ENCODE results near the gene IGDCC3.
A peak's percentile ranks its signal among the peaks of the same experiment; 100 is the strongest.

The IGDCC3 gene

GRCh38 chr15:65388306-65389080 is 10.7 kb upstream of the IGDCC3 start:
- DNase-seq (ENCODE audit: low spot score), result no peak

- DNase-seq (ENCODE audit: low spot score), result no peak
Measured at GRCh38 chr15:65386886-65387285, 9.1 kb upstream of the IGDCC3 start.

GRCh38 chr15:65386376-65386775 is 8.6 kb upstream of the IGDCC3 start:
- DNase-seq (ENCODE audit: low spot score), result no peak

DNA sequence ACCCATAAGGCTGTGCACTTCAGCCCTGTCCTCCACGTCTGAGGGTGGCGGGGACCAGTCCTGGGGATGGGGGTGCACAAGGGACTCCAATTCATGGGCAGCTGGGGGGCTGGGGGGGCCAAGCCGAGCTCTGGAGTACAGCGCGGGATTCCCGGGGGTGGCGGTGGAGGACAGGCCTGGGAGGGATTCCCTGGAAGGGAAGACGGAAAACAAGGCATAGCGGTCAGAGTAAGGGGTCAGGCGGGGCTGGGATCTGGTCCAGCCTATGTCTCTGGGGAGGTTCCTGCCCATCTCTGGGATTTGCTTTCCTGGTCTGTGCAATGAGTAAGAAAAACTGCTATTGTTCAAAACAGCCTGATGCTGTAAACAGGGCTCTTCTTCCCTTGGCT is 8.1 kb upstream of the IGDCC3 start:
- no peak for DNase-seq (ENCODE audit: low spot score)

- peak; percentile 97 for DNase-seq (ENCODE audit: low spot score)
Measured at GRCh38 chr15:65384895-65385869, 7.4 kb upstream of the IGDCC3 start.

DNA sequence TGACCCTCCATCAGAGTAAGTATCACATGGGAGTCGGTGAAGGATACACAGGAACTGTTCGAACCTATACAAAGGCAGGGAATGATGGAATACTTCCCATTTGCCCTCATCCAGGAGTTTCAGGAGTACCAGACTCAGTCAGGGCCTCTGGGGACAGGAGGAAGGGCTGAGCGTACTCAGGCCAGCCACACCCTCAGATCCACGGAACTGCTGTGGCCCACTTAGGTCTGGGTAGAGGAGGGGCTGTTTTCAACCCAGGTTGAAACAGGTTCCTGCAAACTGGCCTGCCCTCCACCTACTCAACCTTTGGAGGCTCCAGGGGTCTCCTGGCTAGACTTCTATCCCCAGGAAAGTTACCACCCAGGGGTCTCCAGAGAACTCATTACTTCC is 6.7 kb upstream of the IGDCC3 start:
- no peak for DNase-seq (ENCODE audit: low spot score)

DNA sequence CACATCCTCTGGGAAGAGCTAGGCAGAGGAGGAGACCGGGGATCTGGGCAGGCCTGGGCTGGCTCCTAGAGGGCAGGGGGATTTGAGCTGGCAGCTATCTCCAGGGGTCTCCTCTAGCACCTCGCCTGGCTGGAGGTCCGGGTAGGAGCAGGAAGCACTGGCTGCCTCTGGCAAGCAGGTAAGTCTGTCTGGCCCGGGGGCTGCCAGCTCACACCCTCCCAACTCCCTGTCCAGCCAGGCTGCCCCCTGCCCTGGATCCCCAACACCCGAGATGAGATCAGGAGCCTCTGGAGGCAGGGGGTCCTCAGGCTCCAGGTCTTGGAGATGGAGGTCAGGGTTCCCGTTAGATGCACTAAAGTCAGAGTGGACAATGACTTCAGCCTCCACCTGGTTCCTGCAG is 6.2 kb upstream of the IGDCC3 start:
- DNase-seq (ENCODE audit: low spot score), result no peak

GRCh38 chr15:65383456-65383855 is 5.7 kb upstream of the IGDCC3 start:
- DNase-seq (ENCODE audit: low spot score), result no peak

DNA sequence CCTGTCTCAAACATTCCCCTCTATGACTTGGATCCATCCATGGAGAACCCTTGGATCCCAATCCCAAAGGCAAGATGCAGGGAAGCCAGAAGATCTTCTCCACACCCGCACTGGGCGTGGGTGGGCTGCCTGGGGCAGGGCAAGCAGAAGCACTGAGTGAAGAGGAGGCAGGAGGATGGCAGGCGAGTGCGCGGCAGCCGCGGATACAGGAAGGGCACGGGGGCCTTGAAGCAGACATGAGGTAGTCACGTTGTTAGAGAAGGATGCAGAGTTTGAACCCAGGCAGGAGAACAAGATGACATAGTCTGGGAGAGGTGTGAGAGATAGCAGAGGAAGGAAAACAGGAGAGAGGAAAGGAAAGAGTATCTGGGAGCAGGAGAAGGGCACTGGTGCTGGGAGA is 5.1 kb upstream of the IGDCC3 start:
- no peak for DNase-seq (ENCODE audit: low spot score)

DNA sequence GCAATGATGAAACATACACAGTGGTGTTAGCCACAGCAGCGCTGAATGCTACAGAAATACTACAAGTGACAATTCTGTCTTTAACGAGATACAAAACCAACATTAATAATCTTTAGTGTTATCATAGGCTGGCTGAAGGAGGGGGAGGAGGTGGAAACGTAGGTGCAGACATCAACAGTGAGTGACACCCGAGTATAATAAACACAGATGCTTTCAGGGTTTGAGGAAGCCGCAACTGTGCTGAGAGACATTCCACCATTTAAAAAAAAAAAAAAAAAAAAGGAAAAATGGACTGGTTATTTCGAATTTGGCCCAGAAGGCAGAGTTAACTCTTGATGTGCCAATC is 4.3 kb upstream of the IGDCC3 start:
- DNase-seq (ENCODE audit: low spot score), result no peak

- DNase-seq (ENCODE audit: low spot score), result no peak
Measured at GRCh38 chr15:65381445-65382145, 3.8 kb upstream of the IGDCC3 start.

DNA sequence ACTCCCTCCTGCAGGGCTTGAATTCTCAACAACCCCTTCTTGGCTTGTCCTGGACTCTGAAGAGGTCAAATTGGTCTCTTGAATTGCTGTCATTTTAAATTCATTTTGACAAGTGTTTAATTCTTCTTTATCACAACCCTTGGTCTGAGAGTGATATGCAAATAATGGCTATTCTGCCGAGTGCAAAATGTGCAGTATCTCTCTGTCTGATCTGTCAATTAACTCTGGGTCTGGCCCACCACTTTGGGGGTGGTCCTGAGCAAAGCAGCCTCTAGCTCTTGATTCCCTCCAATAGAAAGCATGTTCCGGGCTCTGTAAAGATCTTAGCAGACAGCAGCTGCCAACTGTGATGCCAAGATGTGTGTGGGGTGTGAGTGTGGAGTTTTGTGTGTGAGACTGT is 2.2 kb upstream of the IGDCC3 start:
- no peak for DNase-seq (ENCODE audit: low spot score)

DNA sequence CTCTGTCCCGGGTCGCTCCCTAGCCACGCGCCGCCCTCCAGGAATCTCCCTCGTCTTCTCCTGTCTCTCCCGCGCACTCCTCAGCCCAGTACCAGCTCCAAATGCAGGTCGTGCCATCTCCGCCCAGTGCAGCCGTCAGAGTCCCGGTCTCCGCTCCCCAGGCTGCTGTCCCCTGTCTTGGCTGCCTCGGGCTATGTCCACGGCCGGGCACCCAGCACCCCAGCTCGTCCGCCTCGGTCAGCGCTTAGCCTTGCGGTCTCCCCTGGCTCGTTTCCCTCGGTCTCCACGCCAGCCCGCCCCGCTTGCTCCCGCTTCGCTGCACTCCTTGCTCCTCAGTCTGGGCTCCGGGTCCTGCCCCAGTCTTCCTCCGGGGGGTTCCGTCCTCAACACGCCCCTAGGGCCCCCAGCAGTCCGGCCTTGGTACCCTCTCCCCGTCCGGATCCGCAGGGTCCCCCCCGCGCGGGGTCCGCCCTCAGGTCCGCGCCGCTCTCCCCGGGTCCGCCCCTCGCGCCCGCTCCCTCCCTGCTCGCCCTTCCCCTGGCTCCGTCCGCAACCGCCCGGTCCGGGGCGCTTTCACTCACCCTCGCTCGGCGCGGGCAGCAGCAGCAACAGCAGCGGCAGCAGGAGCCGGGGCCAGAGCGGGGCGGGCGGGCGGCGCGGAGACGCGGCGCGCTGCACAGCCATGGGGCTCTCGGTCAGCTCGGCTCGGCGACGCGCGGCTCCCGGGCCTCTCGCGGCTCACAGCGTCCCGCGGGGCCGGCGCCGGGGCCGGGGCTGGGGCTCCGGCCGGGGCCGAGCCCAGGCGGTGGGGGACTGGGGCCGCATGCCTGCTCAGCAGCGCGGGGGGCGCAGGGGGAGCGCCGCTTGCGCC is 462 bp downstream of the IGDCC3 start:
- DNase-seq (ENCODE audit: low spot score), result peak; percentile 78

DNA sequence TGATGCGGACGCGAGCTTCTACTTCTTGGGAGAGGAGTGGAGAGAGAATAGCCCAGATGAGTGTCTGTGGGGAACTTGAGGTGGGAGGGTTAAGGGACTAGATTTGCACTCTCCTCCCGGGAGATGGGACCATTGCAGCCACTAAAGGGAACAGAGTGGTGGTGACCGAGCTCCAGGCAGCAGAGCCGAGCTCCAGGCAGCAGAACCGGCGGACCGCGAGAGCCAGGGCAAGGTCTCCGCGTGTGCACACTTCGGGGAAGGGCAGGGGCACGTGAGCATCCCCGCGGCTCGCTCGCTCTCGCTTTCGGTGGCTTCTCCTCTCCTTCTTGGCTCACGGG is 1.1 kb downstream of the IGDCC3 start:
- DNase-seq (ENCODE audit: low spot score), result no peak

- DNase-seq (ENCODE audit: low spot score), result no peak
Measured at GRCh38 chr15:65375871-65376607, 1.8 kb downstream of the IGDCC3 start.

DNA sequence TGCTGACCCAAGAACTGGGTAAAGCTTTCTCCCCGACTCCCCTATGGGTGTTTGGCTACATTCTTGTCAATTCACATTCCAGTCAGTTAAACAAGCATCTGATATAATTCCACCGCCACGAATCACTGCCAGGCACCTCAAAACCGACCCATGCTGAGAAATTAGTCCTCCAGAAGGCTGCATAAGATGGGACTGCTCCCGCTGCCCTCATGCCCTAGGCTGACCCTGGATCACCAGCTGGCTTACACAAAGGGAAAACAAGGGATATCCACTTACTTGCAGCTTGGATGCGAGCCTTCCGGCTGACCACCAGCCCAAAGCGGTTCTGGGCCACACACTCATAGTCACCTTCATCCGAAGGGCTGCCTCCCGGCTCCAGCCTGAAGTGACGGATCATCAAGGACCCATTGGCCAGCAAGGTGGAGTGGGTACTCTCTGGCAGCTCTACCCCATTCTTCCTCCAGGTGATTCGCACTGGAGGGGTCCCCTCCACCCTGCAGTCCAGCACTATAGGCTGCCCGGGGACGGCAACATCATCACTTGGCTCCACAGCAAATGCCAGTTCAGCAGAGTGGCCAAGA is 2.9 kb downstream of the IGDCC3 start:
- DNase-seq (ENCODE audit: low spot score), result no peak

- no peak for DNase-seq (ENCODE audit: low spot score)
Measured at GRCh38 chr15:65374334-65374733, 3.5 kb downstream of the IGDCC3 start.

GRCh38 chr15:65373163-65373651 is 4.6 kb downstream of the IGDCC3 start:
- DNase-seq (ENCODE audit: low spot score), result no peak

- DNase-seq (ENCODE audit: low spot score), result no peak
Measured at GRCh38 chr15:65372787-65373067, 5.1 kb downstream of the IGDCC3 start.

DNA sequence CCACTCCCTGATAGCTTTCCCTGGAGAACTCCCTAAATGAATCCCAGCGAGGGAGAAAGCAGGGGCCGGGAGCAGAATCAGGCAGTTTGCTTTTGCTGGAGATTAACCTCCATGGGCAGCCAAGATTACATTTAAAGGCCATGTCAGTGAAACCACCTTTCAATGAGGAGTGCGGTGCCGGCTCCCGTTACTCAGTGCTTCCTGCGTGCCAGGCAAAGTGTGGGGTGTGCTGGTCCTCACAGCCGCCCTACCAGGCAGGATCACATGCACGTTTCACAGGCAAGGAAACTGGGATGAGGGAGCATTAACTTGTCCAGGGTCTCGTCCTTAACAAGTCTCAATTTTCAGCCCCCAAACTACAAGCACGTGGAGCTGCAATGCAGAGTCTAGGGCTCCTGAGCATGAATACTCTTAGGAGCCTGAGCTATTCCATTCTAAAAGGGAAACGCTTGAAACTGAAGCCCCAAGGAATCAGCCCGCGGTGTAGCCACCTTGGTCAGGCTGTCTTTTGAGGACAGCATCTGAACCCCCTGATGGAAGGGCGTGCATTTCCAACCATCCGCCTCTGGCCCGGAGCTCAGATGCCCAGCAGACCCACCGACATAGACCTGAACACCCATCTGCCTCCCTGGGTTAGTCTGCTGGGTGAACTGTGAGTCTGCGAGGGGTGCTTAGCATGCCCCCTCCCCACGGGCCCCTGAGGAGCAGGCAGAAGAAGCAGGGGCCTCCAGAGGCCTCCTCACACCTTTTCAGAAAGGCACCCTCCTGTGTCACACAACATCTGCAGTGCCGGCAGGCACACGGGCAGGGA is 5.6 kb downstream of the IGDCC3 start:
- DNase-seq (ENCODE audit: low spot score), result no peak

Data from HuH-7.5 (cell line).